GM12891 (cell line): ENCODE measurements around the gene SCART1.
"Not testable (repeated sequence)": the region's sequence is repeated elsewhere in the genome, so short reads cannot be mapped to it uniquely, and the experiment has no call there.

ENCODE experiments used
- PAX5 ChIP-seq: IDR thresholded peaks from 2 replicates; pipeline ENCODE4 v1.6.1; 2011; ENCODE audit warnings: low read length, moderate library complexity, mild to moderate bottlenecking; ENCODE audit not compliant: insufficient read depth, severe bottlenecking
- POLR2A ChIP-seq: IDR thresholded peaks from 2 replicates; pipeline ENCODE4 v1.6.1; 2011; ENCODE audit warnings: low read depth, low read length, control low read depth
- POLR2AphosphoS5 ChIP-seq: IDR thresholded peaks from 2 replicates; pipeline ENCODE4 v1.6.1; 2011; ENCODE audit warnings: low read depth, low read length, control low read depth
- POU2F2 ChIP-seq: IDR thresholded peaks from 2 replicates; pipeline ENCODE4 v1.6.1; 2011; ENCODE audit warnings: low read depth, mild to moderate bottlenecking, control low read depth, low read length, moderate library complexity
- SPI1 ChIP-seq: IDR thresholded peaks from 2 replicates; pipeline ENCODE4 v1.6.1; 2011; ENCODE audit warnings: low read depth, low read length, control low read depth
- TAF1 ChIP-seq: IDR thresholded peaks from 2 replicates; pipeline ENCODE4 v1.6.1; 2011; ENCODE audit warnings: low read depth, low read length, control low read depth

- not testable (repeated sequence) for TF ChIP-seq POLR2AphosphoS5, POLR2A, TAF1, PAX5, SPI1, POU2F2
These were observed 39.3 kb upstream of the SCART1 start for GRCh38 chr10:133414401-133414800.
